GM12875 (cell line): Measurements from ENCODE around the gene ATP2A1.
"Not testable (repeated sequence)": the region's sequence is repeated elsewhere in the genome, so short reads cannot be mapped to it uniquely, and the experiment has no call there.

ENCODE experiments used
- H3K4me3 ChIP-seq: one replicate; pipeline ENCODE4 v1.5.1; 2011; ENCODE audit warnings: low read depth, low read length, control low read depth
- CTCF ChIP-seq: IDR thresholded peaks from 2 replicates; pipeline ENCODE4 v1.5.1; 2011; ENCODE audit warnings: low read depth, mild to moderate bottlenecking, control low read depth, inconsistent platforms, low read length, moderate library complexity, borderline replicate concordance; ENCODE audit not compliant: insufficient read depth

Gene ATP2A1

GRCh38 chr16:28883221-28883996 is 5.1 kb downstream of the ATP2A1 start:
- TF ChIP-seq CTCF, result no peak
- no peak overlapping the region for H3K4me3 ChIP-seq

- TF ChIP-seq CTCF, result no peak
- no peak overlapping the region for H3K4me3 ChIP-seq
These were observed 5.8 kb downstream of the ATP2A1 start for GRCh38 chr16:28884045-28884444.

- no peak for TF ChIP-seq CTCF
- no peak overlapping the region for H3K4me3 ChIP-seq
These were observed 8.7 kb downstream of the ATP2A1 start for GRCh38 chr16:28886945-28887344.

GRCh38 chr16:28890355-28890754 is 12.1 kb downstream of the ATP2A1 start:
- H3K4me3 ChIP-seq, result not testable (repeated sequence)

- no peak overlapping the region for H3K4me3 ChIP-seq
- no peak for TF ChIP-seq CTCF
These were observed 13.9 kb downstream of the ATP2A1 start for GRCh38 chr16:28891964-28892890.

- TF ChIP-seq CTCF, result no peak
- H3K4me3 ChIP-seq, result no peak overlapping the region
These were observed 15.0 kb downstream of the ATP2A1 start for GRCh38 chr16:28893291-28893690.

- no peak overlapping the region for H3K4me3 ChIP-seq
- no peak for TF ChIP-seq CTCF
These were observed 17.3 kb downstream of the ATP2A1 start for GRCh38 chr16:28895609-28896008.
